A549 (cell line): ENCODE results near the gene FLVCR2.

Experiments
- BHLHE40 ChIP-seq: IDR thresholded peaks from 2 replicates; pipeline ENCODE4 v1.6.1; 2012; ENCODE audit warnings: low read depth, low read length, inconsistent platforms
- CTCF ChIP-seq: fragments of >200 bp; sonication (Bioruptor Twin); formaldehyde crosslinking; IDR thresholded peaks from 3 replicates; pipeline ENCODE4 v1.5.1; 2016
- ESRRA ChIP-seq: fragments of 150-350 bp; IDR thresholded peaks from 2 replicates; pipeline ENCODE4 v1.6.1; 2014; ENCODE audit warnings: mild to moderate bottlenecking, low read length, borderline replicate concordance
- GATA3 ChIP-seq: IDR thresholded peaks from 2 replicates; pipeline ENCODE4 v1.6.1; 2012; ENCODE audit warnings: borderline replicate concordance
- HDAC2 ChIP-seq: fragments of 200-600 bp; sonication (generic); IDR thresholded peaks from 2 replicates; pipeline ENCODE4 v1.6.1; 2016
- HEYL ChIP-seq: fragments of 250-450 bp; sonication (Bioruptor Pico); IDR thresholded peaks from 2 replicates; pipeline ENCODE4 v1.8.0; 2021; ENCODE audit warnings: mild to moderate bottlenecking, moderate library complexity
- JUN ChIP-seq, 2 experiments: fragments of >200 bp; sonication (Bioruptor Twin); formaldehyde crosslinking; IDR thresholded peaks; 2 replicates in 1 of 2; 3 replicates in 1 of 2; pipeline ENCODE4 v1.6.1; 2016 to 2017
- MAFK ChIP-seq: fragments of 450-650 bp; IDR thresholded peaks from 2 replicates; pipeline ENCODE4 v1.6.1; 2014; ENCODE audit not compliant: partially characterized antibody
- MAX ChIP-seq: IDR thresholded peaks from 2 replicates; pipeline ENCODE4 v1.6.1; 2012
- MYC ChIP-seq: IDR thresholded peaks from 2 replicates; pipeline ENCODE4 v1.6.1; 2012; ENCODE audit warnings: mild to moderate bottlenecking, inconsistent platforms, low read length, improper control_type of control experiment, borderline replicate concordance
- POLR2A ChIP-seq: IDR thresholded peaks from 2 replicates; pipeline ENCODE4 v1.6.1; 2012; ENCODE audit warnings: mild to moderate bottlenecking, low read length
- RNF2 ChIP-seq: fragments of 200-600 bp; sonication (generic); IDR thresholded peaks from 2 replicates; pipeline ENCODE4 v1.6.1; 2016; ENCODE audit warnings: low read depth, mild to moderate bottlenecking, antibody characterized with exemption, moderate library complexity, borderline replicate concordance
- TF ChIP-seq, protein P1 (sequence below): fragments of 200-600 bp; sonication (generic); IDR thresholded peaks from 2 replicates; pipeline ENCODE4 v1.6.1; 2016; ENCODE audit warnings: antibody characterized with exemption, mild to moderate bottlenecking, moderate library complexity
- TF ChIP-seq, protein P2 (sequence below): fragments of 450-650 bp; IDR thresholded peaks from 2 replicates; pipeline ENCODE4 v1.6.1; 2014; ENCODE audit warnings: antibody characterized with exemption

DNA sequence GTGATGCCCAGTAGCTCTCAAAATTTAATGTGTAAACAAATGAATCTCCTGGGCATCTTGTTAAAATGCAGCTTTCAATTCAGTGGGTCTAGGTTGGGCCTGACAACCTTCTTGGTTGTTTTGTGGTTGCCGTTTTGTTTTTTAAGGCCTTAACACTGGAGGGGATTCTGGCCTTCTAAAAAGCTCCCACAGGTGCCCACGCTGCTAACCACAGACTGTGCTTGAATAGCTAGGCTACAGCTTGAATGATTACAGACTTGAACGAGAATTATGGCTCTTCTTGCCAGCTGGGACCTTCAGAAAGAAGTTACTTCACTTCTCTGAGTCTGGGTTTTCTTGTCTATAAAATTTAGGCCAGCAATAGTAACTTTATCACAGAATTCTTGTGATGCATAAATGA is 1.3 kb upstream of the FLVCR2 start:
- TF ChIP-seq CTCF (no peak), POLR2A (no peak), BHLHE40 (no peak), HEYL (CRISPR knock-in tag) (no peak), ESRRA (no peak), HDAC2 (no peak), GATA3 (no peak), JUN (IDR thresholded peaks at IDR 0.05) (no peak), MAFK (no peak), RNF2 (no peak), MYC (no peak), MAX (no peak)
- TF ChIP-seq, protein P1, sequence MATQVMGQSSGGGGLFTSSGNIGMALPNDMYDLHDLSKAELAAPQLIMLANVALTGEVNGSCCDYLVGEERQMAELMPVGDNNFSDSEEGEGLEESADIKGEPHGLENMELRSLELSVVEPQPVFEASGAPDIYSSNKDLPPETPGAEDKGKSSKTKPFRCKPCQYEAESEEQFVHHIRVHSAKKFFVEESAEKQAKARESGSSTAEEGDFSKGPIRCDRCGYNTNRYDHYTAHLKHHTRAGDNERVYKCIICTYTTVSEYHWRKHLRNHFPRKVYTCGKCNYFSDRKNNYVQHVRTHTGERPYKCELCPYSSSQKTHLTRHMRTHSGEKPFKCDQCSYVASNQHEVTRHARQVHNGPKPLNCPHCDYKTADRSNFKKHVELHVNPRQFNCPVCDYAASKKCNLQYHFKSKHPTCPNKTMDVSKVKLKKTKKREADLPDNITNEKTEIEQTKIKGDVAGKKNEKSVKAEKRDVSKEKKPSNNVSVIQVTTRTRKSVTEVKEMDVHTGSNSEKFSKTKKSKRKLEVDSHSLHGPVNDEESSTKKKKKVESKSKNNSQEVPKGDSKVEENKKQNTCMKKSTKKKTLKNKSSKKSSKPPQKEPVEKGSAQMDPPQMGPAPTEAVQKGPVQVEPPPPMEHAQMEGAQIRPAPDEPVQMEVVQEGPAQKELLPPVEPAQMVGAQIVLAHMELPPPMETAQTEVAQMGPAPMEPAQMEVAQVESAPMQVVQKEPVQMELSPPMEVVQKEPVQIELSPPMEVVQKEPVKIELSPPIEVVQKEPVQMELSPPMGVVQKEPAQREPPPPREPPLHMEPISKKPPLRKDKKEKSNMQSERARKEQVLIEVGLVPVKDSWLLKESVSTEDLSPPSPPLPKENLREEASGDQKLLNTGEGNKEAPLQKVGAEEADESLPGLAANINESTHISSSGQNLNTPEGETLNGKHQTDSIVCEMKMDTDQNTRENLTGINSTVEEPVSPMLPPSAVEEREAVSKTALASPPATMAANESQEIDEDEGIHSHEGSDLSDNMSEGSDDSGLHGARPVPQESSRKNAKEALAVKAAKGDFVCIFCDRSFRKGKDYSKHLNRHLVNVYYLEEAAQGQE, result no peak
- TF ChIP-seq, protein P2, sequence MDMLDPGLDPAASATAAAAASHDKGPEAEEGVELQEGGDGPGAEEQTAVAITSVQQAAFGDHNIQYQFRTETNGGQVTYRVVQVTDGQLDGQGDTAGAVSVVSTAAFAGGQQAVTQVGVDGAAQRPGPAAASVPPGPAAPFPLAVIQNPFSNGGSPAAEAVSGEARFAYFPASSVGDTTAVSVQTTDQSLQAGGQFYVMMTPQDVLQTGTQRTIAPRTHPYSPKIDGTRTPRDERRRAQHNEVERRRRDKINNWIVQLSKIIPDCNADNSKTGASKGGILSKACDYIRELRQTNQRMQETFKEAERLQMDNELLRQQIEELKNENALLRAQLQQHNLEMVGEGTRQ, result no peak
